8988T (cell line): ENCODE results near the gene DNASE1.

Experiments used
- DNase-seq: peaks from one replicate; pipeline ENCODE4 v3.0.0; 2011

DNASE1 gene

DNA sequence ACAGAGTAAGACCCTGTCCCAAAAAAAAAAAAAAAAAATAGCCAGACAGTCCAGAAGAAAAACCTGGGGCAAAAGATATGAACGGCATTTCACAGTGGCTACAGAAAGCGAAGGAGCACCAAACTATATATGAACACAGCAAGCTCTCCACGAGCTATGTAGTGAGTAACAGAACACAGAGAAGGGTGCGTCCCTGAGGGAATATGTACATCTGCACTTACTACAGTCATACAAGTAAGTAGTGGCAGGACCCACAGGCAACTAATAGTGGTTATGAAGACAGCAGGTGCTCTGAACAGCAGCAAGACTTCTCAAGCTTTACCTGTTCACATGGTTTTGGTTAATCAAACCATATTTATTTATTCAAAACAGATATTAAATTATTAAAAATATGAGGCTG is 47.0 kb downstream of the DNASE1 start:
- DNase-seq: no peak

DNA sequence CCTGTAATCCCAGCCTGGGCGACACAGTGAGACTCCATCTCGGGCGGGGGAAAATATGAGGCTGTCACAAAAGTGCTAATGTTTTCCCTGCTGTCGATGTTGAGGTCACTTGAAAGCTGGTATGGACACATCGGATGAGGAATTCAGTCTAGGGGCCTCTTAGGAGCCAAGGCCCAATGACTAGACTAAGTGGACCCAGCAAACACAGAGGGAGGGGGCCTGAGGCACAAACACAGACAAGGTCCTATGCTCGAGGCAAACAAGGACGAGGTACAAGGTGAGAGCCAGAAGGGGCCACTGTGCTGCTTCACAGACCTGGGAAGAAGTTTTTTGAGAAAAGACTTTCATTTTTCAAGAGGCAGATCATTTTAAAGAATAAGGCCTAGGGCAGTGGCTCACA is 47.6 kb downstream of the DNASE1 start:
- DNase-seq: no peak

DNA sequence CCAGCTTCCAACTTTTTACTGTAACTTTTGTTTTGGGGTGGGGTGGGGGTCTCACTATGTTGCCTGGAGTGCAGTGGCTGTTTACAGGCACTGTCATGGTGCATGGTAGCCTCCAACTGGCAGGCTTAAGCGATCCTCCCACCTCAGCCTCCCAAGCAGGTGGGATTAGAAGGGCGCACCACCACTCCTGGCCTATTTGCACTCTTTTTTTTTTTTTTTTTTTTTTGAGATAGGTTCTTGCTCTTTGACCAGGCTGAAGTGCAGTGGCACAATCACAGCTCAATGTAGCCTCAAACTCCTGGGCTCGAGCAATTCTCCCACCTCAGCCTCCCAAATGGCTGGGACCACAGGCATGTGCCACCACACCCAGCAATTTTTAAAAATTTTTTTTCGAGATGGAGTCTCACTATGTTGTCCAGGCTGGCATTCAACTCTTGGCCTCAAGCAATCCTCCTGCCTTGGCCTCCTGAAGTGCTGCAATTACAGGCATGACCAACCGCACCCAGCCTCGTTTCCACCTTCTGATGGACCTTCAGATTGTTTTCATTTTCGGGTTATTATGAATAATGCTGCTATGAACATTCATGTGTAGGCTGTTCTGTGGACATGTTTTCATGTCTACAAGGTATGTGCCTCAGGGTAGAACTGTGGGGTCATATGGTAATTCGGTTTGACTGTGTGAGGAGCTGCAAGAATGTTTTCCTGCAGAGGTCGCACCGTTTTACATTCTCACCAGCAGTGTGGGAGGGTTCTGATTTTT is 51.9 kb downstream of the DNASE1 start:
- no peak for DNase-seq
